Osteocyte (in vitro differentiated cells): ENCODE results near the gene DHH. TPM values are rescaled to one million over a fixed set of nuclear protein-coding genes. Genes with fewer than 3 reads are reported as not detected.
A peak's percentile ranks its signal among the peaks of the same experiment; 100 is the strongest.

Source experiments
- DNase-seq: peaks from one replicate; pipeline ENCODE4 v3.0.0; 2021; ENCODE audit warnings: mixed read lengths; ENCODE audit not compliant: unreplicated experiment; ENCODE audit errors: extremely low spot score
- H3K27ac Mint-ChIP-seq: one replicate; pipeline ENCODE4 v1.8.0; 2021; ENCODE audit warnings: mild to moderate bottlenecking, mixed read lengths; ENCODE audit not compliant: unreplicated experiment
- H3K27me3 Mint-ChIP-seq: one replicate; pipeline ENCODE4 v1.8.0; 2021; ENCODE audit warnings: mixed read lengths; ENCODE audit not compliant: unreplicated experiment
- H3K36me3 Mint-ChIP-seq: one replicate; pipeline ENCODE4 v1.8.0; 2021; ENCODE audit warnings: mixed read lengths; ENCODE audit not compliant: unreplicated experiment
- H3K4me1 Mint-ChIP-seq: one replicate; pipeline ENCODE4 v1.8.0; 2021; ENCODE audit warnings: mixed read lengths; ENCODE audit not compliant: unreplicated experiment
- H3K4me3 Mint-ChIP-seq: one replicate; pipeline ENCODE4 v1.8.0; 2021; ENCODE audit warnings: mild to moderate bottlenecking, moderate library complexity, mixed read lengths; ENCODE audit not compliant: unreplicated experiment
- H3K9me3 Mint-ChIP-seq: one replicate; pipeline ENCODE4 v1.8.0; 2021; ENCODE audit warnings: mixed read lengths; ENCODE audit not compliant: unreplicated experiment
- total RNA-seq: library from RNA; stranded (reverse); gene quantifications from 2 replicates; pipeline ENCODE4 v1.2.1, GENCODE V29; 2021
- TF ChIP-seq, protein P1 (sequence below): fragments of 200-600 bp; sonication (generic); IDR thresholded peaks from 2 replicates; pipeline ENCODE4 v1.5.0; 2021; ENCODE audit warnings: antibody characterized with exemption, mild to moderate bottlenecking, moderate library complexity

DHH gene
- total RNA-seq, 1 donor from 2014 or later, result 0.13 TPM

GRCh38 chr12:49097381-49097780 is 2.8 kb upstream of the DHH start:
- Mint-ChIP-seq H3K4me1 (peaks cover 13% of the 10 kb centered on the region), H3K9me3 (no peaks in the 10 kb centered on the region), H3K4me3 (no peak overlapping the region), H3K36me3 (peaks cover 46% of the 10 kb centered on the region), H3K27me3 (peaks cover 19% of the 10 kb centered on the region), H3K27ac (no peak overlapping the region)
- DNase-seq, result no peak
- TF ChIP-seq, protein P1, sequence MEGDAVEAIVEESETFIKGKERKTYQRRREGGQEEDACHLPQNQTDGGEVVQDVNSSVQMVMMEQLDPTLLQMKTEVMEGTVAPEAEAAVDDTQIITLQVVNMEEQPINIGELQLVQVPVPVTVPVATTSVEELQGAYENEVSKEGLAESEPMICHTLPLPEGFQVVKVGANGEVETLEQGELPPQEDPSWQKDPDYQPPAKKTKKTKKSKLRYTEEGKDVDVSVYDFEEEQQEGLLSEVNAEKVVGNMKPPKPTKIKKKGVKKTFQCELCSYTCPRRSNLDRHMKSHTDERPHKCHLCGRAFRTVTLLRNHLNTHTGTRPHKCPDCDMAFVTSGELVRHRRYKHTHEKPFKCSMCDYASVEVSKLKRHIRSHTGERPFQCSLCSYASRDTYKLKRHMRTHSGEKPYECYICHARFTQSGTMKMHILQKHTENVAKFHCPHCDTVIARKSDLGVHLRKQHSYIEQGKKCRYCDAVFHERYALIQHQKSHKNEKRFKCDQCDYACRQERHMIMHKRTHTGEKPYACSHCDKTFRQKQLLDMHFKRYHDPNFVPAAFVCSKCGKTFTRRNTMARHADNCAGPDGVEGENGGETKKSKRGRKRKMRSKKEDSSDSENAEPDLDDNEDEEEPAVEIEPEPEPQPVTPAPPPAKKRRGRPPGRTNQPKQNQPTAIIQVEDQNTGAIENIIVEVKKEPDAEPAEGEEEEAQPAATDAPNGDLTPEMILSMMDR, result no peak

GRCh38 chr12:49094975-49095365 is 369 bp upstream of the DHH start:
- Mint-ChIP-seq H3K4me1 (peaks cover 25% of the 10 kb centered on the region), H3K9me3 (no peaks in the 10 kb centered on the region), H3K4me3 (no peak overlapping the region), H3K27ac (no peak overlapping the region), H3K27me3 (peaks cover 31% of the 10 kb centered on the region), H3K36me3 (peaks cover 30% of the 10 kb centered on the region)
- DNase-seq, result no peak
- TF ChIP-seq, protein P1, result no peak

GRCh38 chr12:49093792-49094159 is 825 bp downstream of the DHH start:
- H3K36me3 Mint-ChIP-seq, result peaks cover 26% of the 10 kb centered on the region
- no peak overlapping the region for H3K4me3 Mint-ChIP-seq
- H3K9me3 Mint-ChIP-seq, result no peaks in the 10 kb centered on the region
- TF ChIP-seq, protein P1, result no peak
- H3K27me3 Mint-ChIP-seq, result peaks cover 33% of the 10 kb centered on the region
- peaks cover 28% of the 10 kb centered on the region for H3K4me1 Mint-ChIP-seq
- no peak overlapping the region for H3K27ac Mint-ChIP-seq
- no peak for DNase-seq

DNA sequence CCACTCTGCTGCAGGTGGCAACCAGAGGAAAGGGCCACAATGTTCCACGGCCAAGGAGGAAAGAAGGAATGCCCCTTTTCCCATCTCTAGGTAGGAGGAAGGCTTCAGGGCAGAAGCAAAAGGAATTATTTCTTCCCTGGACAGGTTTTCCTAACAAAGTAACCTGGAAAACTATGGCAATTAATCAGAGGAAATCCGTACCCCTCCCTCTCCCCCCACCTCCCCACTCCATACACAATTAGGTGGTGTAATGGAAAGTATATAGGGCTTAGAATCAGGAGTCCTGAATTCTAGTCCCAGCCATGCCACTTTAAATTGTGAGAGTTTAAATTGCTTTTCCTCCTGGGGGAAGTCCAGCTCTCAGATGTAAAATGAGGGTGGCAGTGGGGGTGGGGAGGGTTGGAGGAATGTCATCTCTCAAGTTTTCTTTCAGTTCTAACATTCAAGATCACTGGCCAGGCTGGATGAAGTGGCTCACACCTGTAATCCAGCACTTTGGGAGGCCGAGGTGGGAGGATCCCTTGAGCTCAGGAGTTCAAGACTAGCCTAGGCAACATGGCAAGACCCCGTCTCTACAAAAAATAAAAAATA is 1.7 kb downstream of the DHH start:
- H3K9me3 Mint-ChIP-seq, result no peaks in the 10 kb centered on the region
- peaks cover 17% of the 10 kb centered on the region for H3K36me3 Mint-ChIP-seq
- no peak overlapping the region for H3K27ac Mint-ChIP-seq
- TF ChIP-seq, protein P1, result no peak
- no peak for DNase-seq
- peaks cover 36% of the 10 kb centered on the region for H3K4me1 Mint-ChIP-seq
- H3K27me3 Mint-ChIP-seq, result peaks cover 36% of the 10 kb centered on the region
- H3K4me3 Mint-ChIP-seq, result no peak overlapping the region

DNA sequence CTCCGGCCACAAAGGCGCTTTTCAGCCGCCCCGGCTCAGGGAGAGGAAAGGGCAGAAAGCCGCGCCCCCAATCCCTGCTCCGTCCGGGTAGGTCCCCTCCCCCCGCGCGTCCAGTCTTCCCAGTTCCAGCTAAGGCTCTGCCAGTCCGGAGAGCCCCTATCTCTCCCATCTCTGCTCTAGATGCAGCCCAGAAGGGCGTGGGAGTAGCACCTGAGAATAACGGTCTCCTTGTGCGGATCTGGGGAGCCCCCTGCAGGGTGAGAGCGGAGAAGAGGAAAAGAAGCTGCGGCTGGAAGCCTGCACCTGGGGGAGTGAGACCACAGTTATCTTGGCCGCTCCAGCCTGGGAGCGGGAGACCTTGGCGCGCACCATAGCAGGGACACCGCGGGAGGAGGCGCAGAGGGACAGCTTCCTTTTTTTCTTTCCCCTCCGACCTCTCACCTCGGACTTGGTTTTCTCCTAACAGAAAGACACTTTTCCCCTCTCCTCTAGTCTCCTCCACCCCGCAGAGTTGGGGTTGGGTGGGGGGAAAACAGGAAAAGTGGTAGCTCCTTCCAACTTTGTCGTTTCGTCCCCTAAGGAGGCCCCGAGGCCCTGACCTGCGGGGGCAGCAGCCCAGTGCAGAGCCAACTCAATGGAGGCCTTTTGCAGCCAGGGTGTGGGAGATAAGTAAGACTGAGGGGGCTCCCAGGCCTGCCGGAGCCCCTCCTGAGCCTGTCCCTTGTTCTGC is 2.4 kb downstream of the DHH start:
- DNase-seq, result no peak

More for the DNA sequence above, 2.4 kb downstream of the DHH start:
- Mint-ChIP-seq H3K36me3 (peaks cover 10% of the 10 kb centered on the region), H3K9me3 (no peaks in the 10 kb centered on the region), H3K4me3 (peak overlapping the region; percentile 60), H3K4me1 (peaks cover 36% of the 10 kb centered on the region), H3K27ac (no peak overlapping the region), H3K27me3 (peaks cover 36% of the 10 kb centered on the region)
- TF ChIP-seq, protein P1, result peak; percentile 49
